Measurements from ENCODE around the gene MYH11.
A peak's percentile ranks its signal among the peaks of the same experiment; 100 is the strongest.

MYH11 gene

GRCh38 chr16:15856901-15857698, at the start of gene MYH11:
Gene MYH11, minus strand, starts transcription at chr16:15857028. Its CDS starts 18,776 bp downstream, at chr16:15838252.
- no peak for DNase-seq (ENCODE audit: low spot score)

- no peak for DNase-seq (ENCODE audit: low spot score)
Observed at GRCh38 chr16:15906439-15906838, 49.6 kb upstream of the MYH11 start.

GRCh38 chr16:15903960-15904359, 47.1 kb upstream of the MYH11 start:
- no peak for DNase-seq (ENCODE audit: low spot score)

- DNase-seq (ENCODE audit: low spot score) = no peak
Observed at GRCh38 chr16:15900901-15901500, 44.2 kb upstream of the MYH11 start.

- no peak for DNase-seq (ENCODE audit: low spot score)
Observed at GRCh38 chr16:15900357-15900756, 43.5 kb upstream of the MYH11 start.

- peak; percentile 43 for DNase-seq (ENCODE audit: low spot score)
Observed at GRCh38 chr16:15899538-15900100, 42.8 kb upstream of the MYH11 start.

GRCh38 chr16:15898654-15899053, 41.8 kb upstream of the MYH11 start:
- DNase-seq (ENCODE audit: low spot score) = no peak

GRCh38 chr16:15897834-15898254, 41.0 kb upstream of the MYH11 start:
- DNase-seq (ENCODE audit: low spot score) = no peak

- DNase-seq (ENCODE audit: low spot score) = no peak
Observed at GRCh38 chr16:15897121-15897780, 40.4 kb upstream of the MYH11 start.

GRCh38 chr16:15894571-15895374, 37.9 kb upstream of the MYH11 start:
- no peak for DNase-seq (ENCODE audit: low spot score)

- DNase-seq (ENCODE audit: low spot score) = no peak
Observed at GRCh38 chr16:15891508-15891907, 34.7 kb upstream of the MYH11 start.

- DNase-seq (ENCODE audit: low spot score) = peak; percentile 99
Observed at GRCh38 chr16:15888072-15888976, 31.5 kb upstream of the MYH11 start, which contains the start of gene CEP20. Gene CEP20, minus strand, starts transcription at chr16:15888603. Its CDS starts 18 bp downstream, at chr16:15888585.

GRCh38 chr16:15887283-15887682, 30.5 kb upstream of the MYH11 start:
- DNase-seq (ENCODE audit: low spot score) = no peak

- no peak for DNase-seq (ENCODE audit: low spot score)
Observed at GRCh38 chr16:15886078-15886477, 29.2 kb upstream of the MYH11 start.

GRCh38 chr16:15885560-15886001, 28.8 kb upstream of the MYH11 start:
- DNase-seq (ENCODE audit: low spot score) = no peak

GRCh38 chr16:15882563-15882962, 25.7 kb upstream of the MYH11 start:
- DNase-seq (ENCODE audit: low spot score) = no peak

GRCh38 chr16:15881794-15882379, 25.1 kb upstream of the MYH11 start:
- DNase-seq (ENCODE audit: low spot score) = no peak

GRCh38 chr16:15880434-15881308, 23.8 kb upstream of the MYH11 start:
- DNase-seq (ENCODE audit: low spot score) = no peak

- no peak for DNase-seq (ENCODE audit: low spot score)
Observed at GRCh38 chr16:15879255-15879811, 22.5 kb upstream of the MYH11 start.
